HCT116 (cell line): ENCODE results near the gene UGGT2. TPM values are rescaled to one million over a fixed set of nuclear protein-coding genes. Genes with fewer than 3 reads are reported as not detected.

Experiments used
- ATAC-seq: fragments of 200-7000 bp; cut with Tn5 transposase; 2 replicates; pipeline ENCODE4 v1.9.1; 2020; ENCODE audit warnings: mild to moderate bottlenecking, moderate library complexity
- BruUV-seq: library from RNA; stranded (reverse); fragments of 400-500 nt; replicated peaks from 2 replicates; lab custom pipeline; 2021; lab: Mats Ljungman, UMichigan
- CTCF ChIA-PET: fragments of 300-600 bp; sonication (Branson Sonifier 250); formaldehyde crosslinking; loops from one replicate; lab custom pipeline; 2021; ENCODE audit warnings: antibody characterized with exemption; lab: Charles Lee
- POLR2A ChIA-PET: fragments of 300-600, 350-600 bp; sonication (Branson Sonifier 250); formaldehyde crosslinking; loops from one replicate; lab custom pipeline; 2021; ENCODE audit warnings: antibody characterized with exemption; lab: Charles Lee
- RAD21 ChIA-PET, 2 experiments: fragments of 300-600 bp; sonication (Branson Sonifier 250); formaldehyde crosslinking; loops; one replicate each; lab custom pipeline; 2023; ENCODE audit warnings: low total read pairs in 2 of 2; ENCODE audit not compliant: uncharacterized antibody in 2 of 2, unreplicated experiment in 2 of 2, low non-redundant PET in 1 of 2; lab: Charles Lee
- DNase-seq: peaks from one replicate; pipeline ENCODE4 v3.0.0-alpha.2; 2010; ENCODE audit warnings: low read depth, low spot score
- H2AFZ ChIP-seq: fragments of 200-600 bp; shearing (Covaris generic), sonication (generic); 2 replicates; pipeline ENCODE4 v1.6.1; 2017; ENCODE audit warnings: low read depth, mixed run types, mixed read lengths, antibody characterized with exemption, low read length; ENCODE audit not compliant: poor library complexity, severe bottlenecking
- H3K27ac ChIP-seq: 2 replicates; pipeline ENCODE4 v1.5.1; 2012; ENCODE audit warnings: low read depth, low read length
- H3K27me3 ChIP-seq: fragments of 200-600 bp; sonication (generic); 2 replicates; pipeline ENCODE4 v1.6.1; 2016; ENCODE audit warnings: mixed run types, low read length, mixed read lengths; ENCODE audit not compliant: insufficient read depth
- H3K36me3 ChIP-seq, 2 experiments: fragments of 200-500 bp in 1 of 2; fragments of 200-600 bp in 1 of 2; sonication (Bioruptor generic) in 1 of 2; sonication (generic) in 1 of 2; 2 replicates each; pipeline versions ENCODE4 v1.5.1 to v1.6.1; 2014 to 2016; ENCODE audit warnings: low read length in 2 of 2, inconsistent platforms in 1 of 2, mixed read lengths in 1 of 2, mixed run types in 1 of 2; ENCODE audit not compliant: insufficient read depth in 2 of 2, control insufficient read depth in 1 of 2
- H3K4me1 ChIP-seq, 2 experiments: fragments of 200-600 bp in 1 of 2; sonication (generic) in 1 of 2; 2 replicates each; pipeline versions ENCODE4 v1.5.1 to v1.6.1; 2012 to 2017; ENCODE audit warnings: low read length in 2 of 2, inconsistent platforms in 1 of 2, mild to moderate bottlenecking in 1 of 2, mixed read lengths in 1 of 2, mixed run types in 1 of 2, moderate library complexity in 1 of 2; ENCODE audit not compliant: insufficient read depth in 2 of 2, control insufficient read depth in 1 of 2
- H3K4me2 ChIP-seq: fragments of 200-600 bp; sonication (generic); 2 replicates; pipeline ENCODE4 v1.6.1; 2017; ENCODE audit warnings: mixed run types, low read length, mixed read lengths
- H3K4me3 ChIP-seq, 2 experiments: fragments of 200-600 bp in 1 of 2; sonication (generic) in 1 of 2; replicated peaks in 1 of 2; 2 replicates each; pipeline ENCODE4 v1.5.1; 2011 to 2016; ENCODE audit warnings: low read length in 2 of 2, control low read depth in 1 of 2, low read depth in 1 of 2, mild to moderate bottlenecking in 1 of 2, mixed read lengths in 1 of 2, mixed run types in 1 of 2
- H3K79me2 ChIP-seq: fragments of 200-600 bp; sonication (generic); 2 replicates; pipeline ENCODE4 v1.6.1; 2017; ENCODE audit warnings: mild to moderate bottlenecking, mixed run types, low read length, moderate library complexity, mixed read lengths; ENCODE audit not compliant: insufficient read depth
- H3K9ac ChIP-seq: fragments of 200-600 bp; sonication (generic); 2 replicates; pipeline ENCODE4 v1.6.1; 2016; ENCODE audit warnings: low read length, mixed read lengths
- H3K9me2 ChIP-seq: fragments of 200-600 bp; sonication (generic), shearing (Covaris generic); 2 replicates; pipeline ENCODE4 v1.6.1; 2017; ENCODE audit warnings: mixed run types, mild to moderate bottlenecking, moderate library complexity; ENCODE audit not compliant: insufficient read depth
- H3K9me3 ChIP-seq, 2 experiments: fragments of 200-500 bp in 1 of 2; fragments of 200-600 bp in 1 of 2; sonication (Bioruptor generic) in 1 of 2; sonication (generic) in 1 of 2; 2 replicates each; pipeline ENCODE4 v1.6.1; 2014 to 2017; ENCODE audit warnings: low read length in 2 of 2, mixed read lengths in 2 of 2, inconsistent platforms in 1 of 2, low read depth in 1 of 2, mild to moderate bottlenecking in 1 of 2, mixed run types in 1 of 2, moderate library complexity in 1 of 2; ENCODE audit not compliant: control insufficient read depth in 1 of 2, insufficient read depth in 1 of 2
- H4K20me1 ChIP-seq: fragments of 200-600 bp; sonication (generic), shearing (Covaris generic); 2 replicates; pipeline ENCODE4 v1.6.1; 2017; ENCODE audit warnings: mixed run types, mild to moderate bottlenecking, moderate library complexity; ENCODE audit not compliant: insufficient read depth
- ATF3 ChIP-seq: IDR thresholded peaks from 2 replicates; pipeline ENCODE4 v1.6.1; 2012
- CEBPB ChIP-seq: IDR thresholded peaks from 2 replicates; pipeline ENCODE4 v1.6.1; 2012; ENCODE audit warnings: low read depth
- CTCF ChIP-seq, 3 experiments: fragments of 200-600 bp in 1 of 3; sonication (generic) in 1 of 3; IDR thresholded peaks in 2 of 3; conservative IDR thresholded peaks in 1 of 3; 2 replicates each; pipeline ENCODE4 v1.5.1; 2012 to 2017; ENCODE audit warnings: low read depth in 2 of 3, low read length in 2 of 3, antibody characterized with exemption in 1 of 3, borderline replicate concordance in 1 of 3, control low read depth in 1 of 3, mild to moderate bottlenecking in 1 of 3, mixed read lengths in 1 of 3, mixed run types in 1 of 3, moderate library complexity in 1 of 3; ENCODE audit not compliant: insufficient read depth in 1 of 3
- EGR1 ChIP-seq: IDR thresholded peaks from 2 replicates; pipeline ENCODE4 v1.6.1; 2012; ENCODE audit warnings: low read depth
- ELF1 ChIP-seq: IDR thresholded peaks from 2 replicates; pipeline ENCODE4 v1.6.1; 2012; ENCODE audit warnings: low read depth, borderline replicate concordance
- EZH2 ChIP-seq: fragments of 200-600 bp; sonication (generic); IDR thresholded peaks from 2 replicates; pipeline ENCODE4 v1.6.1; 2017; ENCODE audit warnings: antibody characterized with exemption, mixed run types
- EZH2phosphoT487 ChIP-seq: fragments of 200-600 bp; IDR thresholded peaks from 2 replicates; pipeline ENCODE4 v1.6.1; 2018; ENCODE audit warnings: antibody characterized with exemption, borderline replicate concordance
- FOSL1 ChIP-seq: IDR thresholded peaks from 2 replicates; pipeline ENCODE4 v1.6.1; 2012; ENCODE audit warnings: low read depth
- MAX ChIP-seq: IDR thresholded peaks from 2 replicates; pipeline ENCODE4 v1.6.1; 2012
- POLR2A ChIP-seq: IDR thresholded peaks from 2 replicates; pipeline ENCODE4 v1.7.0; 2011; ENCODE audit warnings: borderline replicate concordance; ENCODE audit not compliant: insufficient read depth, insufficient read length; ENCODE audit errors: extremely low read depth
- POLR2AphosphoS5 ChIP-seq: IDR thresholded peaks from 2 replicates; pipeline ENCODE4 v1.6.1; 2011; ENCODE audit warnings: mild to moderate bottlenecking, low read depth, low read length, moderate library complexity
- RAD21 ChIP-seq: IDR thresholded peaks from 2 replicates; pipeline ENCODE4 v1.6.1; 2012; ENCODE audit warnings: low read depth, mild to moderate bottlenecking
- REST ChIP-seq: IDR thresholded peaks from 2 replicates; pipeline ENCODE4 v1.6.1; 2012; ENCODE audit warnings: low read depth
- SP1 ChIP-seq: IDR thresholded peaks from 2 replicates; pipeline ENCODE4 v1.6.1; 2012; ENCODE audit warnings: low read depth
- SRF ChIP-seq: IDR thresholded peaks from 2 replicates; pipeline ENCODE4 v1.6.1; 2012; ENCODE audit warnings: low read depth
- YY1 ChIP-seq: IDR thresholded peaks from 2 replicates; pipeline ENCODE4 v1.6.1; 2011; ENCODE audit warnings: low read length, low read depth, moderate library complexity, mild to moderate bottlenecking; ENCODE audit not compliant: insufficient replicate concordance; ENCODE audit errors: extremely low read depth
- ZBTB33 ChIP-seq: IDR thresholded peaks from 2 replicates; pipeline ENCODE4 v1.6.1; 2011; ENCODE audit warnings: mild to moderate bottlenecking, low read length, moderate library complexity; ENCODE audit not compliant: insufficient replicate concordance; ENCODE audit errors: extremely low read depth
- ZFX ChIP-seq: fragments of 450-650 bp; IDR thresholded peaks from 2 replicates; pipeline ENCODE4 v1.6.1; 2017
- intact Hi-C: fragments of 100-400 bp; cut with micrococcal nuclease; formaldehyde crosslinking; loops from 2 replicates; pipeline ENCODE4 v1.10.0; 2022
- total RNA-seq: library from RNA; stranded (reverse); gene quantifications from one replicate; pipeline ENCODE4 v1.2.1, GENCODE V29; 2021; ENCODE audit not compliant: unreplicated experiment

UGGT2 gene
- total RNA-seq, 1 experiment from 2014 or later = 27.1 TPM

- POLR2A ChIA-PET = no interaction called here
- Histone ChIP-seq H3K4me3 (no peak overlapping the region), H3K4me1 (no peaks in the 10 kb centered on the region), H3K4me2 (no peak overlapping the region), H3K9ac (no peak overlapping the region), H3K27me3 (no peaks in the 10 kb centered on the region), H3K79me2 (no peaks in the 10 kb centered on the region; the same call in 1 of the 2 replicates), H3K9me3 (no peaks in the 10 kb centered on the region), H3K36me3 (no peaks in the 10 kb centered on the region), H4K20me1 (no peaks in the 10 kb centered on the region), H3K27ac (no peak overlapping the region), H3K9me2 (no peaks in the 10 kb centered on the region), H2AFZ (no peak overlapping the region)
- TF ChIP-seq MAX (no peak), FOSL1 (no peak), EZH2 (no peak), ZFX (no peak), POLR2AphosphoS5 (no peak), YY1 (no peak), POLR2A (no peak), RAD21 (no peak), REST (no peak), SRF (no peak), ATF3 (no peak), EZH2phosphoT487 (no peak), CEBPB (no peak), ZBTB33 (no peak), SP1 (no peak), ELF1 (no peak), CTCF (IDR thresholded peaks at IDR 0.05 in 2 of 3, conservative IDR thresholded peaks at IDR 0.05 in 1 of 3; ENCODE audit: borderline replicate concordance in 1 of 3, insufficient read depth in 1 of 3, low read depth in 2 of 3, low read length in 2 of 3) (no peak), EGR1 (no peak)
- RAD21 ChIA-PET = no interaction called here
- intact Hi-C loops = no loop called here
- DNase-seq (no peak), ATAC-seq (no peak)
- BruUV-seq = no TSS peak
- CTCF ChIA-PET = no interaction called here
Observed at GRCh38 chr13:95954266-95954665, 98.9 kb downstream of the UGGT2 start.
